Measurements from ENCODE around the gene MESD.
"Not testable (repeated sequence)": the region's sequence is repeated elsewhere in the genome, so short reads cannot be mapped to it uniquely, and the experiment has no call there.

The MESD gene

DNA sequence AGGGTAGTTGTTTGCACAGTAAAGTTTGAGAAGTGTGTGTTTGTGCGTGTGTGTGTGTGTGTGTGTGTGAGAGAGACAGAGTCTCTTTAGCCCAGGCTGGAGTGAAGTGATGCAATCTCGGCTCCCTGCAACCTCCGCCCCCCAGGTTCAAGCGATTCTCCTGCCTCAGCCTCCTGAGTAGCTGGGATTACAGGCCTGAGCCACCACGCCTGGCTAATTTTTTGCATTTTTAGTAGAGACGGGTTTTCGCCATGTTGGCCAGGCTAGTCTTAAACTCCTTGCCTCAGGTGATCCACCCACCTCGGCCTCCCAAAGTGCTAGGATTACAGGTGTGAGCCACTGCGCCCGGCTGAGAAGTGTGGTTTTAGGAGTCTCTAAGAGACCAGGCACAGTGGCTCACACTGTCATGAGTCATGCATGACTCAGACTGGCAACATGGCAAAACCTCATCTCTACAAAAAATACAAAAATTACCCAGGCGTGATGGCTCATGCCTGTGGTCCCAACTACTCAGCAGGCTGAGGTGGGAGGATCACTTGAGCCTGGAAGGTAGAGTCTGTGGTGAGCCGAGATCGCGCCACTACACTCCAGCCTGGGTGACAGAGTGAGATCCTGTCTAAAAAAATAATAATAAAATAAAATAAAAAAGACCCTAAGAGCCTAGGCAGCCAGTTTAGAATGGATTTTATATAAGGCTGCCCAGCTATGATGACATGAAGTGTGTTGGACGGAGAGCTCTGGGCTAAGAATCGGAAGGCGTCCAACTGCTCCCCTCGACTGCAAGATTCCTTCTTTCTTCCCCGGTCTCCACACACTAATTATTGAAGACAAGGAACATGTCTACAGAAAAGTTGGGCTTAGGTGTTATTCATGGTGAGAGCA, 33.8 kb downstream of the MESD start:
- DNase-seq, result not testable (repeated sequence)

DNA sequence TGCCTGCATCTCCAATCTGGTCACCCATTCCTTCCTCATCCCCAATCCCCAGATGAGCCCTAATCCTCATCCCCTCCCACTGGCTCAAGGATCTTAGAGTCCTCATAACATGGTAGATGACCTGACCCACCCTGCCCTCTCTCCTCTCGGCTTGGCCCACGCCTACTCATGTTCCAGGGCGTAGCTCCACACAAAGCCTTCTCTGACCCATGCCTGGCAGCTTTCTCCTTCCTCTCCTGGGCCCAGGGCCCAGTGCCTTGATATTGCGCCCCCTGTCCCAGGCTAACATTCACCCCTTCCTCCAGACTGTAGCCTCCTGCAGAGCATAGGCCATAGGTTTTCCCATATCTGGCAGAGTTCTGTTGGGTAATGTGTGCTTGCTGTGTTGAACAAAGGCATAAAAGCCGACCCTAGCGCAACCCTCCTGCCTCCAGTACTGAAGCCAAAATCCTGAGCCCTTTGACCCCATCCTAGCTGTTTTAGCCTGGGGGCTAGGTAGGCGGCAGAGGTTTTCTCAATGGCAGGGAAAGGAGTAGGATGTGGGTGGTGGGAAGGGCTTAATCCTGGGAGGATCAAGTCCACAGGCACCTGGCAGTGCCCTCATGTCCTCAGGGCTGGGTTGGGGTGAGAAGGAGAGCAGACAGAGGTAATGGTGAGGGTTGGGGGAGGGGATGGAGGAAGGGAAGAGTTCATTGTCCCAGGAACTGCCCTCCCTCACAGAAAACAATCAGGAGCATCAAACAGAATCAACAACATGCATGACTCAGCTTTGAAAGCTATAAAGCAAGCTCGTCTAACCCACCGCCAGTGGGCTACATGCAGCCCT, 35.5 kb downstream of the MESD start:
- DNase-seq, result no peak

DNA sequence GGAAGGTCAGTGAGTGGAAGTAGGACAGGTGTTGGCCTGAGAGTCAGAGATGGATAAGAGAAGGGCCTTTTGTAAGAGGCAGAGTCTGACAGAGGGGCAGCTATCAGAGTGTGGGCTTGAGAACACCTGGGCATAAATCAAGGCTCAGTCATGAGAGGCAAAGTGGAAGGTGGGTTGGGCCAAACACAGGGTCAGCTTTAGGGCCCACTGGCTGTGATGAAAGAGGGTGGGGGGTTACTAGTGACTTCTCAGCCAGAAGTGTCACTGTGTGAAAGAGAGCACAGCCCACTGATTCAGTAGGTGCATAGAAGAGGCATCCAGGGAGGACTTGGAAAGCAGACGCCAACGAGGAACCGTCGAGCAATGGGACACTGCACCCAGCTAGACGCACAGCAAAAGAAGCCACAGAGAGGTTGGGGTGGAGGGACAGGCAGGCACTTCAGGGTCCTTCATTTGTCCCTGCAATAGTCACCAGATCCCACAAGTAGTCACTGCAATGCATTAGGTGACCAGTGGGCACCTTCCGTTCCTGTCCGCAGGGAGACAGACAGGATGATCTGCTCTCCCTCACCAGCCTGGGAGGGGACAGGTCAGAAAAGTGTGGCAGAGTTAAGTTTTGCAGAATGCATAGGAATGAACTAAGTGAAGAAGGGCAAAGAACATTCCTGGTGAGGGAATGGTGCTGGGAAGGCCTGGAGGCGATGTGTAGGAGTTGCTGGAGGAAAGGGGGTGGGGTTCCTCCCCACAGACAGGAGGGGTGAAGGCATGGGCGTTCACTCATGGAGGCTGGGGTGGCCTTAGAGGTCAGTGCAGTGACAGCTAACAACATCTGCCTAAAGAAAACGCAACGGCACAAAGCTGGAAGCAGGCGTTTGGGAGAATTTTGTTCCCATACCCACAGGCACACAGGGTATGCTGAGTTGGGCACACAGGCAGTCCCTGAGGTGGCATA, 36.3 kb downstream of the MESD start:
- no peak for DNase-seq

DNA sequence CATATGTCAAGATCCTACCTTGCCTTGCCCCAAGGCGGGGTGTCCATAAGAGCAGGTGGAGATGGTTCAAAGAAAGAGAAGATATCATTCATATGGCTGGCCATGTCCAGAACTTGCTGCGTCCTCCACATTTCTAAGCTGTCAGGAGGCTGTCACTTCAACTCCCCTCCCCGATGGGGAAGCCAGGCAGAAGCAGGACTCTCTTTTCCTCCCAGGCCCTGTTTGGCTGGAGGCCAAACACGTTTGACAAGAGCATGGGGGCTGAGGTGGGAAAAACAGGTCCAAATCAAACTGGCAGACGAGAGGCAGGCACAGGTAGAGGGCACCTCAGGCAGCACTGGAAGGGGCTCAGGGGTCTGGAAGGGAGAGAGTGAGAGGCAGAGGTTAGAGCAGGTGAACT, 37.7 kb downstream of the MESD start:
- DNase-seq, result no peak

DNA sequence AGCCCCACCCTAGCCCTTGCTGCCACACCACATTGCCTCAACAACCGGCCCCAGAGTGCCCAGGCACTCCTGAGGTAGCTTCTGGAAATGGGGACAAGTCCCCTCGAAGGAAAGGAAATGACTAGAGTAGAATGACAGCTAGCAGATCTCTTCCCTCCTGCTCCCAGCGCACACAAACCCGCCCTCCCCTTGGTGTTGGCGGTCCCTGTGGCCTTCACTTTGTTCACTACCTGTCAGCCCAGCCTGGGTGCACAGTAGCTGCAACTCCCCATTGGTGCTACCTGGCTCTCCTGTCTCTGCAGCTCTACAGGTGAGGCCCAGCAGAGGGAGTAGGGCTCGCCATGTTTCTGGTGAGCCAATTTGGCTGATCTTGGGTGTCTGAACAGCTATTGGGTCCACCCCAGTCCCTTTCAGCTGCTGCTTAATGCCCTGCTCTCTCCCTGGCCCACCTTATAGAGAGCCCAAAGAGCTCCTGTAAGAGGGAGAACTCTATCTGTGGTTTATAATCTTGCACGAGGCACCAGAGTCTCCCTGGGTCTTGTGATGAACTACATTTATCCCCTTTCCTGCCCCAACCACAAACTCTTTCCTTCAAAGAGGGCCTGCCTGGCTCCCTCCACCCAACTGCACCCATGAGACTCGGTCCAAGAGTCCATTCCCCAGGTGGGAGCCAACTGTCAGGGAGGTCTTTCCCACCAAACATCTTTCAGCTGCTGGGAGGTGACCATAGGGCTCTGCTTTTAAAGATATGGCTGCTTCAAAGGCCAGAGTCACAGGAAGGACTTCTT, 39.1 kb downstream of the MESD start:
- DNase-seq, result no peak

DNA sequence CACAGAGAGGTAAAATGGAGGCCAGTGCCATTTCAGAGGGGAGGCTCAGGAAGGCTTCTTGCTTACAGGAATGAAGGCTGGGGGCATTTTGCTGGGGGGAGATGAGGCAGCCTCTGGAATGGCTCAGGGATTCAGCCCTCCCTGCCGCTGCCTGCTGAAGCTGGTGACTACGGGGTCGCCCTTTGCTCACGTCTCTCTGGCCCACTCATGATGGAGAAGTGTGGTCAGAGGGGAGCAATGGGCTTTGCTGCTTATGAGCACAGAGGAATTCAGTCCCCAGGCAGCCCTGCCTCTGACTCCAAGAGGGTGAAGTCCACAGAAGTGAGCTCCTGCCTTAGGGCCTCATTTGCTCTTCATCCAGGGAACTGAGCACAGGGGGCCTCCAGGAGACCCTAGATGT, 39.9 kb downstream of the MESD start:
- DNase-seq, result no peak

DNA sequence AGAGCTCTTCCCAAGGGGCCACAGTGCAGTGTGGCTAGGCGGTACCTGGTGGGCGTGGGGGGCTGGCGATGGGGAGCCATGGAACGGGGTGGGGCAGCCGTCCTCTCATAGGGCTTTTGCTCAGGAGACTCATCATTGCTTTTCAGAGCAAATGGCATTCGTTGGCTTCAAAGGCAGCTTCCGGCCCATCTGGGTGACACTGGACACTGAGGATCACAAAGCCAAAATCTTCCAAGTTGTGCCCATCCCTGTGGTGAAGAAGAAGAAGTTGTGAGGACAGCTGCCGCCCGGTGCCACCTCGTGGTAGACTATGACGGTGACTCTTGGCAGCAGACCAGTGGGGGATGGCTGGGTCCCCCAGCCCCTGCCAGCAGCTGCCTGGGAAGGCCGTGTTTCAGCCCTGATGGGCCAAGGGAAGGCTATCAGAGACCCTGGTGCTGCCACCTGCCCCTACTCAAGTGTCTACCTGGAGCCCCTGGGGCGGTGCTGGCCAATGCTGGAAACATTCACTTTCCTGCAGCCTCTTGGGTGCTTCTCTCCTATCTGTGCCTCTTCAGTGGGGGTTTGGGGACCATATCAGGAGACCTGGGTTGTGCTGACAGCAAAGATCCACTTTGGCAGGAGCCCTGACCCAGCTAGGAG, 40.8 kb downstream of the MESD start:
- DNase-seq, result no peak

DNA sequence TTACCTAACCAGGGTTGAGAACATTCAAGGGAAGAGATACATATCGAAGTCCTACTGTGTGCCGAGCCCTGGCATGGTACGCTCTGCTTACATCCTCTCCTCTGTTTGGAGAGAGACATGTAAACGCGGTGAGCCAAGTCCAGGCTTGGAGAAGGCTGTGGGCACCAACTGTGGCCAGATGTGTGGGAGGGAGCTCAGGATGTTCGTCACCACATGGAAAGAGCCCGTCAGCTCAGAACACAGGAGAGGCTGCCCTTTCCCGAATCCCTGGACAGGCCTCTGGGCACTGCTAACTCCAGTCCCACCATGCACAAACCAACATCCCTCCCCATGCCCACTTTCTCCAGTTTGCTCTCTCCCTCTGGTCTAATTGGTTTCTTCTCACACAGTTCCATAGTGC, 43.0 kb downstream of the MESD start:
- no peak for DNase-seq

DNA sequence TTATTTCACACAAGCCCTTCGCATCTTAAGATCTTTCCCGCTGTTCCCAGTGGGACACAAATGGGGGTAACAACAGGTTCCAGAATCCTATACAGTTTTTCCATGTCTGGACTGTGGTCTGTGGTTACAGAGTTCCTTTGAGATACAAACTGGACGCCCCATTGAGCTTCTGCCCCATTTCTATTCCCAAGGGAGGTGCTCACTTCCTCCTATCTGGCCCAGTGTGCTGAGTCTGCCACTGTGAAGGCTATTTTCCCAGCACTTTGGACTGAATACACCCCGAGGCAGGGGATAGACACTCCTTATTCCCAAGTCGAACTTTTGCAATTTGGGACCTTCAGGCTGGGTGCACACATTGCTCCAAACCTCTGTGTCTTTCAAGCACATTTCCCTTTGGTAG, 44.0 kb downstream of the MESD start:
- DNase-seq, result no peak

DNA sequence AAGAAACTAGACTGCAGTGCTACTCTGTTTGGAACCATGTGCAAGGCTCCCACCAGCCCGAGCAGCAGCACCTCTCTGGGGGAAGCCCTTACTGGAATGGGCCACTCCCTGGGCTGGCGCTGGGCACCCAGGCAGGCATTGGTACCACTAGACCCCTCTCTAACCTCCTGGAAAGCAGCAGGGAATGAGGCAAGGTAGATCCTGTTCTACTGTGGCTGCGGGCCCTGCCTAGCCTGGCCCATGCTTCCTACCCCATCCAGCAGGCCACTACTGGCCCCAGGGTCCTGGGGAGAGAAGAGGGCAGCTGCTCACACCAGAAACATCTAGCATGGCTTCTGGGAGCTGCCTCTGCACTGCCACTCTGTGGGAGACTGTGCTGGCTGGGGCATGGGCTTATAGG, 44.8 kb downstream of the MESD start:
- DNase-seq, result no peak

DNA sequence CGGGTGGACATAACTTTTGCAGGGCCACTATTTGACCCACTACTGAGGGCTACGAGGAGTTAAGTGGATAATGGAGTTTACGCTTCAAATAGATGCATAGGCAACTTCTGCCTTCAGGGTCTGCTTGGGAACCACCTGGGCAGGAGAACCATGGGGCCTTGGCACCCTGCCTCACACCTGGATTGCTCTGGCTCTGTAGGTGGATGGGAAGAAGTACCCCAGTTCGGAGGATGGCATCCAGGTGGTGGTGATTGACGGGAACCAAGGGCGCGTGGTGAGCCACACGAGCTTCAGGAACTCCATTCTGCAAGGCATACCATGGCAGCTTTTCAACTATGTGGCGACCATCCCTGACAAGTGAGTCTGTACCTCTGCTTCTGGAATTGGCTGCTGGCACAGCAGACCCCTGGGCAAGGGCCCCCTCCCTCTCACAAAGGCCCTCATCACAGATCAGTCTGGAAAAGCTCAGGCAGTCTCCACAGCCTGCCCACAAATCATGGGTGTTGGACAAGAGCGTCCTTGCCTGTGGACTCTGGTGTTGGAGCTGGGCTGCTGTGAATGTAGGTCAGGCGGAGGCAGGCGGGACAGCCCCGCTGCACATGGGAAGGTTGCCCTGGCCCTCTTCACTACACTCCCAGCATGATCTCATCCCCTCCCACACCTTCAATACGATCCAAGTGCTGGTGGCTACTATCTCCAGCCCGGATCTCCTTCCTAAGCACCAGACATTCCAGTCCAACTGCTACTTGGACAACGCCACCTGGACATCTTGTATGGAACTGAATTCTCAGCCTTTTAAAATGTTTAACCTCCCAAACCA, 46.7 kb downstream of the MESD start:
- no peak for DNase-seq

DNA sequence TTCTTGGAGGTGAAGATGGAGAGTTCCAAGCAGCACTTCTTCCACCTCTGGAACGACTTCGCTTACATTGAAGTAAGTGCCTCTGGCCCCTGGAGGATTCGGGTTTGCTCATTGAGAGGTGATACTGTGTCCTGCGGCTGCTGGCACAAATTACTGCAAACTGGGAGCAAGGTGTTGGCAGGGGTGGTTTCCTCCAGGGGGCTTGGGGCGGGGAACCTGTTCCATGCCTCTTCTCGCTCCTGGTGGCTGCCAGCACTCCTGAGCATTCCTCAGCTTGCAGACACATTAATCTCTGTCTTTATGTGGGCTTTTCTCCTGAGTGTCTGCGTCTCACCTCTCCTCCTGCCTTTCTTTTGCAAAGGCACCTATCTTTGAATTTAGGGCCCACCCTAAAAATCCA, 47.4 kb downstream of the MESD start:
- DNase-seq, result no peak

DNA sequence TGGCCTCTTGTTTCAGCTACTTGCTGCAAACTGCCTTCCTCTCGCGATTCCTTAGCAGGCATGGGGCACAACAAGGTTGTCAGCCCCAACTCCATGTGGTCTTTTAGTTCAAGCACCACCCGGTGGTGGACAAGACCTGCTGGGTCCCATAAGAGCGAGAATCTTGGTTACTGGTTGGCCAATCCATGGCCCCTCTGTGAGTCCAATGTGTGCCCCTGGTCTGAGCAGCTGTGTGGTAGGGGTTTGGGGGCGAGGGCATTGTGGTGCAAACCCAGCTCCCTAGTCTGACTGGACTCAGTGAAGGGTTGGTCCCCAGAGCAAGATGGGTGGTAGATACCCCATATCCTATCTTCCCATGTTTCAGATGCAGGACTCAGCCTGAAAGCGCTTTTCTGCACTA, 48.8 kb downstream of the MESD start:
- DNase-seq, result no peak

DNA sequence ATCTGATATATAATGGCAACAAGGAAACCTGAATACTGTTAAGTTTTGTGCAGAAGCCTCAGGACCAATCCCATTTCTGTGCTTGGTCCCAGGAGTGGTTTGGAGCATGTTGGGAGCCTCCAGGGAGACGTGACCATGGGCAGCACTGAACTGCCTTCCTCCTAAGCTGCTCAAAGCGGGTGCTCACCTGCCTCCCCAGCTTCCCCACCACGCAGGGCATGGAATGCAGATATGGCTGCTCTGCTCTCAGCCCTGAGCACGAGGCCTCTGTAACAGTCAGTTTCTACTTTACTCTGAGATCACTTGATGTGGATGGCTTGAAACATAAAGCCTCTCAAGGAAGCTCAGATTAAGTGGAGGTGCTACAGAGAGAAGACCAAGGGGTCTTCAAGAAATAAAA, 49.3 kb downstream of the MESD start:
- no peak for DNase-seq

DNA sequence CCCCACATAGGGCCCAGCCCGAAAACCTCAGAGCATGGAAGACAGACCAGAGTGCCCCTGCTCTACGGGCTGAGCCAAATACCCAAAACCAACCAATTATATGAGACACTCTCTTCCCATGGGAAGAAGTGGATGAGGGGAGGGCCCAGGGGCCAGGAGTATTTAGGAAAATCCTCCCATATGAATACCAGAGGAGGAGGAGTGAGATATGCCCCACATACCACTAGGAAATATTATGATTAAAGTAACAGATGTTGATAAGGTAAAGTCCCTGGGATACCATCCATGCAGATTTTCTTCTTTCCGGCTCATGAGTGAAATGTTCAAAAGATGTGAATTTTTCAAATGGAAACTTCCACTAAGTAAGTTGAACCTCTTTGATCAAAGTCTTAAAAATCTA, 50.4 kb downstream of the MESD start:
- DNase-seq, result no peak

DNA sequence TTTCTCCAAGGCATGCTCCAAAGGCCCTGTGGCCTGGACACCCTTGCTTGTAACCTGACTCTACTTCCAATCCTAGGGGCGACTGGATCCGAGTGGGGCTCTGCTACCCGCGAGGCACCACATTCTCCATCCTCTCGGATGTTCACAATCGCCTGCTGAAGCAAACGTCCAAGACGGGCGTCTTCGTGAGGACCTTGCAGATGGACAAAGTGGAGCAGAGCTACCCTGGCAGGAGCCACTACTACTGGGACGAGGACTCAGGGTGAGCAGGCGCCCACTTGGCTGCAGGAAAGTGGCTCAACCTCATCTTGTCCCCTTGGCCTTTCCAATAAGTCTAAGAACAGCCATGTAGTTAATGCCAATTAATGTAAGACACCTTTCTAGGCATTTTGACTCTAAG, 51.9 kb downstream of the MESD start:
- no peak for DNase-seq

DNA sequence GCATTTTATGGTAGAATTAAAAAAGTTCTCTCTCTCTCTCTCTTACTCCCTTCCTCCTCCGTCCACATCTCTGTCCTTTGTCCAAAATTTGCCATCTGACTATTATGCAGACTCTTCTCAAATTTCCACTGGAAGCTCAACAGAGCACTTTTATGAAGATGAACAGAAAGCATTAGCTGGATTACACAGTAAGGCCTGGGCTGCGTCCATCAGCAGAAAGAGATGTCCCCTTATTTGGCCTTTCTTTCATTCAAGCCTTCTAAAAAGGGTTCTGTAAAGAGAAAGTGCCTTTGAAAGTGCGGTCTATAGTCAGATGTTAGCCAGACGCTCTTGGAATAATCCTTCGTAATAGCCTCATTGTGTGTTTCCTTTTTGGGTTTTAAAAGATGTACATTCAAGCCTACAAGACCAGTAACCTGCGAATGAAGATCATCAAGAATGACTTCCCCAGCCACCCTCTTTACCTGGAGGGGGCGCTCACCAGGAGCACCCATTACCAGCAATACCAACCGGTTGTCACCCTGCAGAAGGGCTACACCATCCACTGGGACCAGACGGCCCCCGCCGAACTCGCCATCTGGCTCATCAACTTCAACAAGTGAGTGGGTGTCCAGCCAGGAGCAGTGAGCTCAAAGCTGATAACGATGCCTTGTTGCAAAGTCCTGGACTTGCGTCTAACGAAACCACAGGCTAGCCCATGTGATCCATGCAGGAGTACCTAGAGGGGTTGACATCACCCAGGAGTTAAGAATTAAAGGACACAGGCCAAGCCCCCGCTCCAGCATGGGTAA, 53.1 kb downstream of the MESD start:
- no peak for DNase-seq

DNA sequence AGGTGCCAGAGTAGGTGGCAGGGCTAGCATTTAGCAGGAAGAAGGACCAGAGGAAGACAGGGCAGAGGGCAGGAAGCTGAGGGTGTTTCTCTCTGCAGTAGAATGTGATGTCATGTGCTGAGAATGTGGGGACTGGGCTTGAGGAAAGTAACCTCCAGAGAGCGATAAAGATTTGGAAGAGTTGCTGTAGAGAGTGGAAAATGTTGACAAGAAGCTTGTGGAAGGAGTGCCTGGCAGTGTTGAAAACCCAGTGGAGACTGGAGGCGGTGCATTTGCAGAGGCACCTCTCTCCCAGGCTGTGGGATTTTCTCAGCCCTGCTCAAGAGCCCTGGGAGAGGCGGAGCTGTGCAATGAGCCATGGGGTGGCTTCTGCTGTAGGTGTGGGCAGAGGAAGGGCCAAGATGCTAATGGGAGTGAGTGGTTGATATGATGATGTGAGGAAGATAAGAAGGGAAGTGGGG, 54.8 kb downstream of the MESD start:
- no peak for DNase-seq

DNA sequence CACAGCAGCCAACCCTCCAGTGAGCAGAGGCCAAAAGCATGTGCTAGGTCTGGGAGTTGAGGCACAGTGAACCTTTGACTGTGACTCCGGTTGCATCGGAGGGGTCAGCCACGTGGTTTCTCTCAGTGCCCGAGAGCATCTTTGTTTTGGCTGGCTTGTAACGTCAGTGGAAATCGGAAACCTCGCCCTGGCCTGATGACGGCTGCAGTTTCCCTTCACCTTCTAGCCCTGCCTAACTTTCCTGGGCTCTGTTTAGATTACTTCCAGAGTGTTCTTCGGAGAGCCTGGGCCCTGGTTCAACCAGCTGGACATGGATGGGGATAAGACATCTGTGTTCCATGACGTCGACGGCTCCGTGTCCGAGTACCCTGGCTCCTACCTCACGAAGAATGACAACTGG, 56.6 kb downstream of the MESD start:
- DNase-seq, result no peak

DNA sequence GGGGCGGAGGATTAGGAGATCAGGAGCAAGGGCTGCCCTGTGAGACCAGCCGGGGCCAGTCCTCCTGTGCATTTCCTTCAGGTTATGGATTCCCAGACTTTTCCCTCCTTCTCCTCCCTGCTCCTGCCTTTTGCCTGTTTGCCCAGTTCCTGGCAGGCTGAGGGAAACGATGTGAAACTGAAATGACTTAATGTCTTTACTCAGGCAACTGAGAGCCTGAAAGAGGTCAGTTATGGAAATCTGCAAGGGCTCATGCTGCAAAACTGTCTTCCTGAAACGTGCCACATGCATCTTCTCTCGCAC, 57.2 kb downstream of the MESD start:
- DNase-seq, result no peak
